WERI-Rb-1 (cell line): Measurements from ENCODE around the gene KIAA1217.
"Not testable (repeated sequence)": the region's sequence is repeated elsewhere in the genome, so short reads cannot be mapped to it uniquely, and the experiment has no call there.

ENCODE experiments used
- DNase-seq: peaks from one replicate; pipeline ENCODE4 v3.0.0-alpha.2; 2020
- H3K27ac ChIP-seq: fragments of 250-450 bp; sonication (Bioruptor Pico); 2 replicates; pipeline ENCODE4 v1.5.1; 2020; ENCODE audit warnings: mild to moderate bottlenecking, moderate library complexity
- H3K27me3 ChIP-seq: fragments of 250-450 bp; sonication (Bioruptor Pico); 2 replicates; pipeline ENCODE4 v1.5.1; 2021; ENCODE audit warnings: mild to moderate bottlenecking, low read depth, moderate library complexity; ENCODE audit not compliant: insufficient read depth, severe bottlenecking
- H3K36me3 ChIP-seq: fragments of 250-450 bp; sonication (Bioruptor Pico); 2 replicates; pipeline ENCODE4 v1.5.1; 2020; ENCODE audit warnings: mild to moderate bottlenecking, moderate library complexity
- H3K4me3 ChIP-seq: 2 replicates; pipeline ENCODE4 v1.5.1; 2011; ENCODE audit warnings: low read depth, mild to moderate bottlenecking, control low read depth, low read length
- H3K9me3 ChIP-seq: fragments of 250-450 bp; sonication (Bioruptor Pico); 2 replicates; pipeline ENCODE4 v1.5.1; 2021; ENCODE audit warnings: mild to moderate bottlenecking, moderate library complexity; ENCODE audit not compliant: severe bottlenecking
- TF ChIP-seq, protein P1 (sequence below): IDR thresholded peaks from 2 replicates; pipeline ENCODE4 v1.5.1; 2011; ENCODE audit warnings: low read depth, mild to moderate bottlenecking, control low read depth, inconsistent platforms, low read length

KIAA1217 gene

DNA sequence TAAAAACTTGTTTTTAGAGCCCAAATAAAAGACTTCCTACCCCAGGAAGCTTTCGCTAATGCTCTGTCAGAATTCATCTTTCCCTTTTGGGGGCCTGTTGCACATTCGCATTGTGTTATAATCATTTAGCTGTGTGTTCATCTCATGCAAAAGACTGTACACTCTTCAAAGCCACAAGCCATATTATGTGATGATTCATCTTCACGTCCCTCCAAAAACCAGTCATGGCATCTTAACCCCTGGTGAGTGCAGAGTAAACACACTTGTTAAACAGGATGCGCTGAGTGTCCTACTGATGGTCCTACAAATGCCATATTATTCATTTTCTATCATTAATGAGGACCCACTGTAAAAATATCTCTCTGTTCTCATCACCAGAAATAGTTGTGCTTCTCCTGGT, 235.4 kb downstream of the KIAA1217 start:
- no peak for DNase-seq
- no peaks in the 10 kb centered on the region for H3K36me3 ChIP-seq
- no peak overlapping the region for H3K27ac ChIP-seq

DNA sequence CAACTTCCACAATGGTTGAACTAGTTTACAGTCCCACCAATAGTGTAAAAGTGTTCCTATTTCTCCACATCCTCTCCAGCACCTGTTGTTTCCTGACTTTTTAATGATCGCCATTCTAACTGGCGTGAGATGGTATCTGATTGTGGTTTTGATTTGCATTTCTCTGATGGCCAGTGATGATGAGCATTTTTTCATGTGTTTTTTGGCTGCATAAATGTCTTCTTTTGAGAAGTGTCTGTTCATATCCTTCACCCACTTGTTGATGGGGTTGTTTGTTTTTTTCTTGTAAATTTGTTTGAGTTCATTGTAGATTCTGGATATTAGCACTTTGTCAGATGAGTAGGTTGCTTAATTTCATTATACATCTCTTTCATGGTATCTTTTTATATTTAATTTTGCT, 237.0 kb downstream of the KIAA1217 start:
- not testable (repeated sequence) for H3K27ac ChIP-seq, DNase-seq, H3K9me3 ChIP-seq, H3K4me3 ChIP-seq, H3K27me3 ChIP-seq, H3K36me3 ChIP-seq

More for the DNA sequence above, 235.4 kb downstream of the KIAA1217 start:
- Histone ChIP-seq H3K27me3 (no peaks in the 10 kb centered on the region), H3K9me3 (no peaks in the 10 kb centered on the region), H3K4me3 (no peak overlapping the region)
- TF ChIP-seq, protein P1, sequence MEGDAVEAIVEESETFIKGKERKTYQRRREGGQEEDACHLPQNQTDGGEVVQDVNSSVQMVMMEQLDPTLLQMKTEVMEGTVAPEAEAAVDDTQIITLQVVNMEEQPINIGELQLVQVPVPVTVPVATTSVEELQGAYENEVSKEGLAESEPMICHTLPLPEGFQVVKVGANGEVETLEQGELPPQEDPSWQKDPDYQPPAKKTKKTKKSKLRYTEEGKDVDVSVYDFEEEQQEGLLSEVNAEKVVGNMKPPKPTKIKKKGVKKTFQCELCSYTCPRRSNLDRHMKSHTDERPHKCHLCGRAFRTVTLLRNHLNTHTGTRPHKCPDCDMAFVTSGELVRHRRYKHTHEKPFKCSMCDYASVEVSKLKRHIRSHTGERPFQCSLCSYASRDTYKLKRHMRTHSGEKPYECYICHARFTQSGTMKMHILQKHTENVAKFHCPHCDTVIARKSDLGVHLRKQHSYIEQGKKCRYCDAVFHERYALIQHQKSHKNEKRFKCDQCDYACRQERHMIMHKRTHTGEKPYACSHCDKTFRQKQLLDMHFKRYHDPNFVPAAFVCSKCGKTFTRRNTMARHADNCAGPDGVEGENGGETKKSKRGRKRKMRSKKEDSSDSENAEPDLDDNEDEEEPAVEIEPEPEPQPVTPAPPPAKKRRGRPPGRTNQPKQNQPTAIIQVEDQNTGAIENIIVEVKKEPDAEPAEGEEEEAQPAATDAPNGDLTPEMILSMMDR: no peak

DNA sequence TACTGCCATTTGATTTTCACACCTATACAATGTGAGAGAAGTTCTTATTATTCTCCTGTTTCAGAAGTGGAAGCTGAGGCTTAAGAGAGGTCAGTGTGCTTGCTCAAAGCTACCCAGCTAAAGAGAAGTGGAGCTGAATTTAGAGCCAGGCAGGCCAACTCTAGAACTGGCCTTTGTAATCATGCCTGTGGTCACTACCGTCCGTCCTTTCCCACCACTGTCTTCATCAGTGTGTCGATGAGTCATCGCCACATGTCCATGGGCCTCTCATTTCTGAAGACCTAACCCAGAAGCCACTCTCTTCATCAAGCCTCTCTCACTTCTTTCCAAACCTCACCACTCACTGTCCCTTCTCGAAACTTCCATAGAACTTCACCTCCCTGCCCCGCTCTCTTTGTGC, 237.8 kb downstream of the KIAA1217 start:
- TF ChIP-seq, protein P1: no peak
- Histone ChIP-seq H3K36me3 (no peaks in the 10 kb centered on the region), H3K27ac (no peak overlapping the region), H3K9me3 (no peaks in the 10 kb centered on the region), H3K4me3 (no peak overlapping the region), H3K27me3 (no peaks in the 10 kb centered on the region)
- no peak for DNase-seq

DNA sequence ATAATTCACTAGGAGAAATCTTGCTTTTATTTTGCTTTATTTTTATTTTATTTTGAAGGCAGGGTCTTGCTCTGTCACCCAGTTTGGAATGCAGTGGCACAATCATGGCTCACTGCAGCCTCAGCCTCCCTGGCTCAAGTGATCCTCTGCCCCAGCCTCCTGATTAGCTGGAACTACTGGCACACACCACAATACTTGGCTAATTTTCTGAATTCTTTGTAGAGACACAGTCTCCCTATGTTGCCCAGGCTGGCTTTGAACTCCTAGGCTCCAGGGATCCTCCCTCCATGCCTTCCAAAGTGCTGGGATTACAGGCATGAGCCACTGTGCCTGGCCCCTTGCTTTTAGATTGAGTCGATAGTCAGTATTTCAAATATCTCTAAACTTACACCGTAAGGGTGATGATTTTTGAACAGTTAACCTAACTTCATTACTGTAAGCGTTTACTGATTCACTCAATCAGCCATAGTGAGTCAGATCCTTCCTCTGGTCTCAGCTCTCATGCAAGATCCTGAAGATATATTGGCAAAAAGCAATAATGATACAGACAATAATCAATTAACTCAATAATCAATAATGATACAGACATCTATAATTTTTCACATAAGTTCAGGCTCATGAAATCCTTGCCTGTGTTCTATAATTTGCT, 239.5 kb downstream of the KIAA1217 start:
- TF ChIP-seq, protein P1: no peak
- no peak overlapping the region for H3K4me3 ChIP-seq
- no peaks in the 10 kb centered on the region for H3K36me3 ChIP-seq
- H3K27me3 ChIP-seq: no peaks in the 10 kb centered on the region
- no peak for DNase-seq
- H3K27ac ChIP-seq: no peak overlapping the region
- H3K9me3 ChIP-seq: no peaks in the 10 kb centered on the region

DNA sequence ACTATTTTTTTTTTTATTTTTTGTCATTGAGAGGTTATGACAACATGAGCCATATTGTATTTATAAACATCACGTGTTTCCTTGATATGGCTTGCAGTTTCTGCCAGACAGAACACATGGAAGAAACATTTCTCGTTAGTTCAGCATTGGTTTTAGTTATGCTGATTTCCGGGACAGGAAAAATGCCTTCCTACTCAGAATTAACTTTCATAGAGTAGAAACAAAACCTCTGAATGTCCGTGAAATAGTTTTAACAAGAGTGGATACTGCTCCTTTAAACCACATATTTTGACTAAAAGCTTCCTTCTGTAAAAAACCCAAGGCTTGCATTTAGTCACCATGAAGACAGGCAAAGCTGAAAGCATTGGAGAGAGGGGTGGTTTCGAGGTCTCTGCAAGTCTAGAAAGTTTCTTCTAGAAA, 240.4 kb downstream of the KIAA1217 start:
- DNase-seq: no peak
- Histone ChIP-seq H3K27me3 (no peaks in the 10 kb centered on the region), H3K4me3 (no peak overlapping the region), H3K27ac (no peak overlapping the region), H3K9me3 (no peaks in the 10 kb centered on the region), H3K36me3 (no peaks in the 10 kb centered on the region)
- TF ChIP-seq, protein P1: no peak

DNA sequence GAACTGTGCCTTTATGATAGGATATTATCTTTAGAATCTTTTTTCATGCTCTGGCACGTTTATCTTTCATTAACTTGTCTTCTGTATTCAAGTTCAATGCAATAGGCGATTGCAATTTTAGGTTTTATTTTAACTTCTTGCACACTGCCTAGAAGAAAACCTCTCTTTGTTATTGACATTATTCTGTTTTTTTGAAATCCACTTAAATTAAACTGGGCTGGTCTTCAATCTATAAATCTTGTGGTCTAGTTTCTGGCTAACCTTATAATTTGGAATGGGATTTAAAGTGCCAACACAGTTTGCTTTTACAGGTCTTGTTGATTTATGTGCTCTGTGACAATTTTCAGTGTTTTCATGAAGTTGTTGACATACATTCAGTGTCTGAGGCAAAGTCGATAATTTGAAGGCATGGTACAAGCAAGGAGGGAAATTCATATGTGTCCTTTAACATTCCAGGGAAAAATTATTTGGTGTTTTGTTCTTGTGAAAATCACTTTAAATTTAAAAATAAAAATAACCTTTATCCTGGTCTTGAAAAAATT, 240.9 kb downstream of the KIAA1217 start:
- H3K27me3 ChIP-seq: no peaks in the 10 kb centered on the region
- no peak overlapping the region for H3K27ac ChIP-seq
- H3K36me3 ChIP-seq: no peaks in the 10 kb centered on the region
- no peak for DNase-seq
- no peaks in the 10 kb centered on the region for H3K9me3 ChIP-seq
- no peak overlapping the region for H3K4me3 ChIP-seq
- TF ChIP-seq, protein P1: no peak
